CD4-positive, alpha-beta memory T cell (primary cell): ENCODE results near the gene UGGT2. TPM values are rescaled to one million over a fixed set of nuclear protein-coding genes. Genes with fewer than 3 reads are reported as not detected.

Experiments
- polyA plus RNA-seq, 2 donors: library from polyadenylated mRNA; unstranded; fragments of 300-500 nt; fragmentation: Illumina TruSeq; gene quantifications; one replicate each; pipeline ENCODE4 v1.2.3, GENCODE V29; 2021
- total RNA-seq, 2 experiments: library from RNA; stranded (reverse); gene quantifications; one replicate each; pipeline ENCODE4 v1.2.3, GENCODE V29; 2021

The UGGT2 gene
- total and polyA plus RNA-seq, 4 experiments from 2014 or later = not detected

Other genes starting within 250 kb of the UGGT2 start
- not detected for gene HS6ST3, start 36.7 kb upstream of the UGGT2 start, total RNA-seq
- not detected for gene HS6ST3, start 36.7 kb upstream of the UGGT2 start, polyA plus RNA-seq